ENCODE data around the gene ANXA8. TPM values are rescaled to one million over a fixed set of nuclear protein-coding genes. Genes with fewer than 3 reads are reported as not detected.
"Not testable (repeated sequence)": the region's sequence is repeated elsewhere in the genome, so short reads cannot be mapped to it uniquely, and the experiment has no call there.

Gene ANXA8
- polyA plus RNA-seq, 3 donors, result 0.52 to 2.9 (median 0.97) TPM

DNA sequence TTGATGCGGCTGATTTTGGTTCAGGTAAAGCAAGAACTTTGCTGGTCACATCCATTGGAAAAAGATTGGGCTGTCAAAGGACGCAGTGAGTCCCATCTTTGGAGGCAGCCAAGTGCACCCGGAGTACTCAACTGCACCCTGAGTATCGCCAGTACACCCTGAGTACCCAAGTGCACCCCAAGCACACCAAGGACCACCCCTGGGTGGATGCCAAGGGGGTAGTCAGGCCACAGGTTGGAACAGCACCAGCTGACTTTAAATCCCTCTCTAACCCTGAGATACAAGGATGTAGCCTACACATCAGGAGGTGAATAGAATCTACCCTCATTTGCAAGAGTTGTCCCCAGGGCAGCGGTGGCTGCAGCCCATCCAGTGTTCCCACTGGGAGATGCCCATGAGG is 16.5 kb downstream of the ANXA8 start:
- H3K79me2 ChIP-seq (ENCODE audit: insufficient read depth, low read length); H3K4me1 Mint-ChIP-seq; H3K9ac ChIP-seq (ENCODE audit: insufficient read depth, low read length, poor library complexity, severe bottlenecking); H3K27me3 ChIP-seq (ENCODE audit: control insufficient read depth in 2 of 2, insufficient read depth in 2 of 2, low read length in 2 of 2); H3K27ac Mint-ChIP-seq; H3K4me3 Mint-ChIP-seq; H3K36me3 ChIP-seq (replicated peaks in 1 of 2; ENCODE audit: control insufficient read depth in 1 of 2, insufficient read depth in 2 of 2, low read length in 2 of 2); H3K27ac ChIP-seq (ENCODE audit: low read depth in 1 of 2, low read length in 2 of 2); H3K9me3 ChIP-seq (replicated peaks in 1 of 2; ENCODE audit: control insufficient read depth in 1 of 2, insufficient read depth in 1 of 2, low read length in 2 of 2); H3K27me3 Mint-ChIP-seq (ENCODE audit: low read depth in 3 of 3); H3K9me3 Mint-ChIP-seq; H3K36me3 Mint-ChIP-seq; H3K4me2 ChIP-seq (replicated peaks; ENCODE audit: extremely low read depth, low read length, poor library complexity, severe bottlenecking); H2AFZ ChIP-seq (ENCODE audit: insufficient read depth, low read depth, low read length, poor library complexity, severe bottlenecking); intact Hi-C loops (cut with micrococcal nuclease); H4K20me1 ChIP-seq (ENCODE audit: insufficient read depth, low read length); H3K4me3 ChIP-seq (replicated peaks in 1 of 3; ENCODE audit: low read depth in 2 of 3, low read length in 3 of 3); H3K4me1 ChIP-seq (ENCODE audit: control insufficient read depth in 1 of 2, insufficient read depth in 2 of 2, low read length in 2 of 2): not testable (repeated sequence)
- 100% methylated on average over 1 of the region's 5 CpGs for WGBS (ENCODE audit: insufficient coverage)
- DNase-seq, result peak in 1 of 3 donors; percentile 1

DNA sequence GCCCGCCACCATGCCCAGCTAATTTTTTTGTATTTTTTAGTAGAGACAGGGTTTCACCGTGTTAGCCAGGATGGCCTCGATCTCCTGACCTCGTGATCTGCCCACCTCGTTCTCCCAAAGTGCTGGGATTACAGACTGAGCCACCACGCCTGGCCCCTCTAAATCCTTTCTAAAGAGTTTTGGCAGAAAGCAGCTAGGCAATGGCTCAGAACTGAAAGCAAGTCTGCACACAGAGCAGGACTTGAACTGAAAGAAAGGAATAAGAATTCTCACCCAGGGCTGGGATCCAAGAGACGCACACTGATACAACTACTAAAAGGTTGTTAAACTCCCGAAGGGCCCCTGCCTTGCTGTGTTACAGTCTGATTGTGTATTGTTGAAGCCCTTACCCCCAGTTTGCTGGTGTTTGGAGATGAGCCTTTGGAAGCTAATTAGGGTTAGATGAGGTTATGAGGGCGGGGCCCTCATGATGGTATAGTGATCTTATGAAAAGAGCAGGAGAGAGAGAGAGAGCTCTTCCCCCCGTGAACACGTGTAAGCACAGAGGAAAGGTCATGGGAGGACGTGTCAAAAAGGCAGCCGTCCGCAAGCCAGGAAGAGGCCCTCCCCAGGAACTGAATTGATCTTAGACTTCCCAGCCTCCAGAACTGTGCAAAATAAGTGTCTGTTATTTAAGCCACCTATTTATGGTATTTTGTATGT is 18.5 kb downstream of the ANXA8 start:
- peak overlapping the region in 1 of 7 donors; percentile 69 for H3K27ac Mint-ChIP-seq
- WGBS (ENCODE audit: insufficient coverage), result 95% methylated on average over 5 of the region's 14 CpGs

DNA sequence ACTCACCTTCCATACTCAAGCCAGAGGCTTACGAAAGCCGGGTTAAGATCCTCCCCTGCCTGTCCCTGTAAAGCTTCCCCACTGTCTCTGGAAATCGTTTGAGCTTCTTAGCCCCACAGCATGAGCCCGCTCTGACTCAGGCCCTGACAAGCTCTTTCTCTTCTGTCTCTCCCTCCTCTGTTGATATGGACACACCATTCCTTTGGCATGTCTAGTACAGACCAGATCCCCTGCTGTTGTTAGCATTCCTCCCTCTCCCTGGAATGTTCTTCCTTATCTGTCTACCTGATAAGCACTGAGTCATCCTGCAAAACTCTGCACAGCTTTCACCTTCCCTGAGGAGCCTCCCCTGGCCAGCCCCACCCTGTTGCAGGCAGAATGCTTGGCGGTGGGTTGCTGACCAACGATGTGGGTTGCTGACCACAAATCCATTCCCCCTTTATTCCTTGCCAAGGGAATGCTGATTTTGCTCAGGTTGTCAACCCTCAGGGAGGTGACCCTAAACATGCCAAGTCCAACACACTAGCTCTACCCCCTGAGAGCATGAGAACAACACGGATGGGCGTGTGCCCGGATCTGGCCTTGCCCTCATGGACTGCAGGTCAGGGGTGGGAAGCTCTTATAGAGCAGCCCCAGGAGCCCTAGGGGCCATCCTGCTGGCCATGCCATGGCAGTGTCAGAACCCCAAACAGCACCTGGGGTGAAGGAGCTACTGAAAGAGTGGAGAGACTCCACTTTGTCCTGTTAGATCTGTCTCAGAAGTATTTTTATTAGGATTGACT is 21.1 kb downstream of the ANXA8 start:
- H3K9me3 ChIP-seq (replicated peaks in 1 of 2; ENCODE audit: control insufficient read depth in 1 of 2, insufficient read depth in 1 of 2, low read length in 2 of 2); H3K27me3 Mint-ChIP-seq (ENCODE audit: low read depth in 3 of 3); H3K4me3 Mint-ChIP-seq; H3K27me3 ChIP-seq (ENCODE audit: control insufficient read depth in 2 of 2, insufficient read depth in 2 of 2, low read length in 2 of 2); H3K4me1 ChIP-seq (ENCODE audit: control insufficient read depth in 1 of 2, insufficient read depth in 2 of 2, low read length in 2 of 2); H3K36me3 ChIP-seq (replicated peaks in 1 of 2; ENCODE audit: control insufficient read depth in 1 of 2, insufficient read depth in 2 of 2, low read length in 2 of 2); H3K4me3 ChIP-seq (replicated peaks in 1 of 3; ENCODE audit: low read depth in 2 of 3, low read length in 3 of 3); H4K20me1 ChIP-seq (ENCODE audit: insufficient read depth, low read length); H3K4me1 Mint-ChIP-seq; H3K9ac ChIP-seq (ENCODE audit: insufficient read depth, low read length, poor library complexity, severe bottlenecking); H2AFZ ChIP-seq (ENCODE audit: insufficient read depth, low read depth, low read length, poor library complexity, severe bottlenecking); H3K4me2 ChIP-seq (replicated peaks; ENCODE audit: extremely low read depth, low read length, poor library complexity, severe bottlenecking); H3K9me3 Mint-ChIP-seq; intact Hi-C loops (cut with micrococcal nuclease); DNase-seq; H3K79me2 ChIP-seq (ENCODE audit: insufficient read depth, low read length); H3K27ac Mint-ChIP-seq; H3K36me3 Mint-ChIP-seq; H3K27ac ChIP-seq (ENCODE audit: low read depth in 1 of 2, low read length in 2 of 2): not testable (repeated sequence)
- WGBS (ENCODE audit: insufficient coverage), result no CpG with 5 or more reads among the region's 9 CpGs

More for the DNA sequence above, 18.5 kb downstream of the ANXA8 start:
- H2AFZ ChIP-seq (ENCODE audit: insufficient read depth, low read depth, low read length, poor library complexity, severe bottlenecking); H3K4me3 ChIP-seq (replicated peaks in 1 of 3; ENCODE audit: low read depth in 2 of 3, low read length in 3 of 3); H3K4me1 ChIP-seq (ENCODE audit: control insufficient read depth in 1 of 2, insufficient read depth in 2 of 2, low read length in 2 of 2); H3K4me1 Mint-ChIP-seq; H3K79me2 ChIP-seq (ENCODE audit: insufficient read depth, low read length); DNase-seq; H3K36me3 ChIP-seq (replicated peaks in 1 of 2; ENCODE audit: control insufficient read depth in 1 of 2, insufficient read depth in 2 of 2, low read length in 2 of 2); H3K9me3 Mint-ChIP-seq; H3K27ac ChIP-seq (ENCODE audit: low read depth in 1 of 2, low read length in 2 of 2); H4K20me1 ChIP-seq (ENCODE audit: insufficient read depth, low read length); H3K27me3 ChIP-seq (ENCODE audit: control insufficient read depth in 2 of 2, insufficient read depth in 2 of 2, low read length in 2 of 2); H3K27me3 Mint-ChIP-seq (ENCODE audit: low read depth in 3 of 3); intact Hi-C loops (cut with micrococcal nuclease); H3K36me3 Mint-ChIP-seq; H3K4me3 Mint-ChIP-seq; H3K4me2 ChIP-seq (replicated peaks; ENCODE audit: extremely low read depth, low read length, poor library complexity, severe bottlenecking); H3K9me3 ChIP-seq (replicated peaks in 1 of 2; ENCODE audit: control insufficient read depth in 1 of 2, insufficient read depth in 1 of 2, low read length in 2 of 2); H3K9ac ChIP-seq (ENCODE audit: insufficient read depth, low read length, poor library complexity, severe bottlenecking): not testable (repeated sequence)
